LNCaP clone FGC (cell line): Measurements from ENCODE around the gene PPP3CA.
A peak's percentile ranks its signal among the peaks of the same experiment; 100 is the strongest.
"Not testable (repeated sequence)": the region's sequence is repeated elsewhere in the genome, so short reads cannot be mapped to it uniquely, and the experiment has no call there.

Experiments used
- DNase-seq: peaks from one replicate; pipeline ENCODE4 v3.0.0-alpha.2; 2011; ENCODE audit warnings: low read depth
- H3K4me3 ChIP-seq: 2 replicates; pipeline ENCODE4 v1.5.1; 2011; ENCODE audit warnings: mild to moderate bottlenecking, low read depth, low read length, control low read depth
- CTCF ChIP-seq: IDR thresholded peaks from 2 replicates; pipeline ENCODE4 v1.5.1; 2012; ENCODE audit warnings: mild to moderate bottlenecking; ENCODE audit not compliant: control insufficient read depth, insufficient read depth; ENCODE audit errors: extremely low read depth

PPP3CA gene

DNA sequence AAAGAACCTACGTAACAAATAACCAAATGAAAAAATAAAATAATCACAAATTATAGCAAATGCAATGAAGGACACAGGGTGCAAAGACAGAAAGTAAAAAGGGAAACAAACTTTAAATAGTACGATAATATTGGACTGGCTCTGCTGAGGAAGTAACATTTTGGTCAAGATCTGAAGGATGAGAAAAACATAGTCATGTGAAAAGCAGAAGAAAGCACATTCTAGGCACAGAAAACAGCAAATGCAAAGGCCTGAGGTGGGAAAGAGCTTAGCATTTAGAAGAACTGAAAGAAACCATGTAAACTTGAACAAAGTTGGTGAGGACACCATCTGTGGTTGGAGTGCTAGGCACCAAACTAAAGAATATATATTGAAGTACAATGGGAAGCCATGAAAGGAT is 111.2 kb downstream of the PPP3CA start:
- DNase-seq: no peak
- no peak for TF ChIP-seq CTCF
- 0 out of 2 replicates have a peak overlapping the region, but pooled peaks have one; percentile 15 for H3K4me3 ChIP-seq

- not testable (repeated sequence) for H3K4me3 ChIP-seq, DNase-seq
Observed at GRCh38 chr4:101234141-101234540, 113.2 kb downstream of the PPP3CA start.

DNA sequence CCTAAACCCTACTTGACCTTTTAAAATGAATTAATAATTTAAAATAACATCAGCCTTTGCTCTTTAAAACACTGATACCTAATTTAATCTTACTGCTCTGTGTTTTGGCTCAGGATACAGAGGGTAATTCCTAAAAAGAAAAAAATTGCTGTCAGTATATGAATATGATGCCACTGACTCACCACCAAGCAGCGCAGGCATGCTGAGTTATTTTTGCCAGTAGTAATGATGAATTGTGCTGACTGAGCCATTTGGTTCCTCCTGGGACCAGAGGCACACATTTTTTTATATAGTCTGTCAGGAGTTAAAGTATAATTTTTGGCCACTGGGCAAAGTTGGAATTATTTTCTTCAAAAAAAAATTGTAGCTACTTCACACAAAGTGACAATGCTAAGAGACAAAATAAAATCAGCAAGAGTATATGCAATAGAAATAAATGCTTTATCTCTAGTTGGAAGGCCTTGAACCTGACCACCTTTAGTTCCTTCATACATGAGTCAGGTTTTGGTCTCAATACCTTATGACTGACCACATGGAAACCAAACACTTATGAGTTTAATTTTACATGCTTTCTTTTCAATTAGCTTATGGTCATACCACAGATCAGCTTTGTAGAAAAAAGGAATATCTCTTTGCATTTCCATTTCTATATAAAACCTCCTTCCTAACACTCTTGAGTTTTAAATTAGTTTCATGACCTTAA is 115.1 kb downstream of the PPP3CA start:
- DNase-seq: no peak
- TF ChIP-seq CTCF: no peak
- H3K4me3 ChIP-seq: no peak overlapping the region

- no peak for TF ChIP-seq CTCF
- no peak for DNase-seq
- H3K4me3 ChIP-seq: peak overlapping the region; percentile 10
Observed at GRCh38 chr4:101230801-101231426, 116.4 kb downstream of the PPP3CA start.

DNA sequence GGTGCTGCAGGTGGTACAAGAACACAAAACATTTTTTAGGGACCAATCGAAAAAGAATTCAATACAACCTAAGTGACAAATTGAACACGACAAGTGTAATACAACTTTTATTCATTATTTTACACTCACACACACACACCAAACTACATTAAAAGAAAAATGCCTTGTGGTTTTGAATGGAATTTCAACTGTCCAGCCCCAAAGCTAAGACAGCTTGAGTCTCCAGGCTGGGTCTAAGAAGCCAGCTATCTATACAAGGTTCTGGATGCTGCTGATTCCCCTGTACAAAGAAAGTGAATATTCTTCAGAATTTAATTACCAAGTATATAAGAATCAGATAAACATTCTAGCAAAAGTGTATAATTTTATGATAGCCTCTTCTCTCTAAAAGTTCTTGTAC is 118.2 kb downstream of the PPP3CA start:
- H3K4me3 ChIP-seq: no peak overlapping the region
- TF ChIP-seq CTCF: no peak
- DNase-seq: no peak

GRCh38 chr4:101227715-101228114 is 119.6 kb downstream of the PPP3CA start:
- DNase-seq: no peak
- H3K4me3 ChIP-seq: no peak overlapping the region
- TF ChIP-seq CTCF: no peak

DNA sequence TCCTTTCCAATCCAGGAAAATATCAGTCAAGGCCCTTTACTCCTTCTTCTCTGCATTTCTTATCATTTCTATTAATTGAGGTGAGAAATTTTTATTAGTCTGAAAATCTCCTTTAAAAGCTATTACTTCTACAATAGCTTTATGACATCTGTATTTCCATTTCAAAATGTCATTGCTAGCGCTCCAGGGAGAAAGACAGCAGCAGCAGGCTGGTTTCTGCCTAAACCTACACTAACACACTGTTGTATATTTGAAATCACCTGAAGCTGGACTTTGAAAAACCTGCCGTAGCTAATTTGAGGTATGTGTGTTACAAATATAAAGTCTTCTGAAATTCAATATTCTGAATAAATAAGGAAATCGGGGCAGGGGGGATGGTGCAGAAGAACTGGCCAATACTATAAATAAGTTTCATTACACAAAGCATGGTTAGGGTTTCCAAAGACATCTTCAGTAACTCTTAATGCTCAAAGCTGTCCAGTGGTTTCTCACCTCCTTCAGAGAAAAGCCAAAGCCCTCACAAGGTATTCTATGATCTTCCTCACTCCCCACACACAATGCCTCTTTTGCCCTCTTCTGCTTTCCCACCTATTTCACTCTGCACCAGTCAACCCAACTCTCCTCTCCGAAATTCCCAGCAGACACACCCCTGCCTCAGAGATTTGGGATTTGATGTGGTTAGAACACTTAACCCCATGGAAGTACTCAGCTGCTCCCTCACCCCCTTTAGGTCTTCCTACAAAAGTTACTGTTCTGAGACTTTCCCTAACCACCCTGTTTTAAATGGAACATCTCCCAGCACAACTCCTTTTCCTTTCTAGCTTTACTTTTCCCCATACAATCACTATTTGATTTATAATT is 122.7 kb downstream of the PPP3CA start:
- no peak for TF ChIP-seq CTCF
- no peak for DNase-seq
- H3K4me3 ChIP-seq: peak overlapping the region; percentile 24
